Mammary epithelial cell (primary cell): ENCODE data around the gene SGIP1.

ENCODE experiments used
- EZH2 ChIP-seq: IDR thresholded peaks from 2 replicates; pipeline ENCODE4 v1.6.1; 2012; ENCODE audit warnings: low read length, inconsistent platforms, borderline replicate concordance
- TF ChIP-seq, protein P1 (sequence below), 2 donors: IDR thresholded peaks in 1 of 2; conservative IDR thresholded peaks in 1 of 2; 2 replicates each; pipeline ENCODE4 v1.5.1; 2011 to 2012; ENCODE audit warnings: inconsistent platforms in 2 of 2, low read length in 2 of 2, mild to moderate bottlenecking in 2 of 2, control low read depth in 1 of 2, low read depth in 1 of 2; ENCODE audit not compliant: insufficient read depth in 1 of 2; ENCODE audit errors: extremely low read depth in 1 of 2

DNA sequence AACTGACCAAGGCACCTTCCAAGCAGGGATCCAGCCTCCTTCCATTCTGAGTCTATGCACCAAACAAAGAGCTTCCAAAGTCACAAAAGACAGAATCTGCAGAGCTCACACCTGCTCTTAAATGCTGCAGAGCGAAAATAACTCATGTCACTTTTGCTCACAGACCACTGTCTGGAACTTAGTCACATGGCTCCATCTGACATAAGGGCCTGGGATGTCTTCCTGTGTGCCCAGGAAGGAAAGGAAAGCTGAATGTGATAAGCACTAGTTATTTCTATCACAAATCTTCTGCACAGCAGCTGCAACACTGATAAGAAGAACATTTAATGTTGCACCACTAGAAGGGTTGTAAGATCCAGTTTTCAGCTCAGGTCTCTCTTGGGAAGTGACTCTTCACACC lies 39.5 kb upstream of the SGIP1 start:
- TF ChIP-seq, protein P1, sequence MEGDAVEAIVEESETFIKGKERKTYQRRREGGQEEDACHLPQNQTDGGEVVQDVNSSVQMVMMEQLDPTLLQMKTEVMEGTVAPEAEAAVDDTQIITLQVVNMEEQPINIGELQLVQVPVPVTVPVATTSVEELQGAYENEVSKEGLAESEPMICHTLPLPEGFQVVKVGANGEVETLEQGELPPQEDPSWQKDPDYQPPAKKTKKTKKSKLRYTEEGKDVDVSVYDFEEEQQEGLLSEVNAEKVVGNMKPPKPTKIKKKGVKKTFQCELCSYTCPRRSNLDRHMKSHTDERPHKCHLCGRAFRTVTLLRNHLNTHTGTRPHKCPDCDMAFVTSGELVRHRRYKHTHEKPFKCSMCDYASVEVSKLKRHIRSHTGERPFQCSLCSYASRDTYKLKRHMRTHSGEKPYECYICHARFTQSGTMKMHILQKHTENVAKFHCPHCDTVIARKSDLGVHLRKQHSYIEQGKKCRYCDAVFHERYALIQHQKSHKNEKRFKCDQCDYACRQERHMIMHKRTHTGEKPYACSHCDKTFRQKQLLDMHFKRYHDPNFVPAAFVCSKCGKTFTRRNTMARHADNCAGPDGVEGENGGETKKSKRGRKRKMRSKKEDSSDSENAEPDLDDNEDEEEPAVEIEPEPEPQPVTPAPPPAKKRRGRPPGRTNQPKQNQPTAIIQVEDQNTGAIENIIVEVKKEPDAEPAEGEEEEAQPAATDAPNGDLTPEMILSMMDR (conservative IDR thresholded peaks at IDR 0.05 in 1 of 2, IDR thresholded peaks at IDR 0.05 in 1 of 2; ENCODE audit: extremely low read depth in 1 of 2, insufficient read depth in 1 of 2, low read depth in 1 of 2, low read length in 2 of 2): no peak
- no peak for TF ChIP-seq EZH2
